GM12878 (cell line): ENCODE data around the gene PRMT7. TPM values are rescaled to one million over a fixed set of nuclear protein-coding genes. Genes with fewer than 3 reads are reported as not detected.

Source experiments
- ATAC-seq: fragments of 200-7000 bp; cut with Tn5 transposase; 3 replicates; pipeline ENCODE4 v1.9.1; 2020; ENCODE audit warnings: mild to moderate bottlenecking, moderate library complexity
- BruUV-seq: library from RNA; stranded (reverse); fragments of 400-500 nt; replicated peaks from 2 replicates; lab custom pipeline; 2021; lab: Mats Ljungman, UMichigan
- CTCF ChIA-PET: fragments of 300-600 bp; sonication (Branson Sonifier 250); formaldehyde crosslinking; extraction: SDS; loops from one replicate; lab custom pipeline; 2021; ENCODE audit warnings: inconsistent platforms; lab: Yijun Ruan, JAX
- POLR2A ChIA-PET: fragments of 350-600 bp; formaldehyde crosslinking; extraction: SDS; loops from one replicate; lab custom pipeline; 2021; ENCODE audit warnings: inconsistent platforms; lab: Charles Lee
- RAD21 ChIA-PET: fragments of 300-600 bp; sonication (Branson Sonifier 250); formaldehyde crosslinking; loops from one replicate; lab custom pipeline; 2023; ENCODE audit warnings: antibody characterized with exemption; ENCODE audit not compliant: unreplicated experiment; lab: Charles Lee
- SMC1A ChIA-PET: fragments of 300-600 bp; sonication (Branson Sonifier 250); formaldehyde crosslinking; loops from one replicate; lab custom pipeline; 2023; ENCODE audit not compliant: unreplicated experiment, uncharacterized antibody; lab: Charles Lee
- DNase-seq: peaks from one replicate; pipeline ENCODE4 v3.0.0-alpha.2; 2011; ENCODE audit warnings: low read depth, low spot score
- FAIRE-seq: peaks from 3 replicates; lab custom pipeline; 2011; peaks lifted over from hg19 to GRCh38; lab: Jason Lieb, UNC
- H2AFZ ChIP-seq: 2 replicates; pipeline ENCODE4 v1.6.0; 2011; ENCODE audit warnings: low read depth, low read length, control low read depth; ENCODE audit not compliant: control insufficient read depth
- H3K27ac ChIP-seq: 2 replicates; pipeline ENCODE4 v1.5.1; 2011; ENCODE audit warnings: control low read depth; ENCODE audit not compliant: control insufficient read depth, insufficient read depth
- H3K27me3 ChIP-seq, 2 experiments: replicated peaks in 1 of 2; 2 replicates each; pipeline versions ENCODE4 v1.6.0 to v1.6.1; 2011; ENCODE audit warnings: low read length in 1 of 2; ENCODE audit not compliant: control insufficient read depth in 2 of 2, insufficient read depth in 2 of 2
- H3K36me3 ChIP-seq, 2 experiments: 2 replicates each; pipeline ENCODE4 v1.5.1; 2011; ENCODE audit warnings: low read length in 1 of 2; ENCODE audit not compliant: control insufficient read depth in 2 of 2, insufficient read depth in 2 of 2
- H3K4me1 ChIP-seq: 2 replicates; pipeline ENCODE4 v1.6.1; 2011; ENCODE audit warnings: mild to moderate bottlenecking, low read length, moderate library complexity, mixed read lengths; ENCODE audit not compliant: control insufficient read depth, insufficient read depth
- H3K4me2 ChIP-seq: 2 replicates; pipeline ENCODE4 v1.6.0; 2011; ENCODE audit warnings: control low read depth; ENCODE audit not compliant: control insufficient read depth, insufficient read depth
- H3K4me3 ChIP-seq: fragments of 200-600 bp; sonication (generic); 2 replicates; pipeline ENCODE4 v1.5.1; 2016
- H3K79me2 ChIP-seq: 2 replicates; pipeline ENCODE4 v1.6.0; 2011; ENCODE audit warnings: low read length; ENCODE audit not compliant: control insufficient read depth, insufficient read depth
- H3K9ac ChIP-seq: 2 replicates; pipeline ENCODE4 v1.8.0; 2011; ENCODE audit warnings: low read length, control low read depth, mixed read lengths; ENCODE audit not compliant: control insufficient read depth, insufficient read depth
- H3K9me3 ChIP-seq: replicated peaks from 3 replicates; pipeline ENCODE4 v1.5.1; 2011; ENCODE audit warnings: mild to moderate bottlenecking, low read length; ENCODE audit not compliant: control insufficient read depth, insufficient read depth
- H4K20me1 ChIP-seq: 2 replicates; pipeline ENCODE4 v1.6.0; 2011; ENCODE audit not compliant: control insufficient read depth, insufficient read depth
- BHLHE40 ChIP-seq, 2 experiments: fragments of 450-650 bp in 1 of 2; IDR thresholded peaks; 2 replicates each; pipeline ENCODE4 v1.6.1; 2011 to 2017; ENCODE audit warnings: low read depth in 2 of 2, borderline replicate concordance in 1 of 2, improper control_type of control experiment in 1 of 2, low read length in 1 of 2, mild to moderate bottlenecking in 1 of 2
- DPF2 ChIP-seq: fragments of 450-650 bp; IDR thresholded peaks from 2 replicates; pipeline ENCODE4 v1.6.1; 2017; ENCODE audit warnings: mild to moderate bottlenecking
- EED ChIP-seq: sonication (generic); IDR thresholded peaks from 2 replicates; pipeline ENCODE4 v1.6.1; 2016; ENCODE audit warnings: antibody characterized with exemption, low read depth
- IKZF1 ChIP-seq: fragments of 450-650 bp; conservative IDR thresholded peaks from 2 replicates; pipeline ENCODE4 v1.6.1; 2017; ENCODE audit warnings: antibody characterized with exemption, mild to moderate bottlenecking
- MTA2 ChIP-seq: fragments of 450-650 bp; IDR thresholded peaks from 2 replicates; pipeline ENCODE4 v1.6.1; 2016; ENCODE audit warnings: low read depth, mild to moderate bottlenecking, moderate library complexity
- MXI1 ChIP-seq: fragments of 150-350 bp; IDR thresholded peaks from 2 replicates; pipeline ENCODE4 v1.6.1; 2011; ENCODE audit warnings: low read depth, mild to moderate bottlenecking, inconsistent platforms, low read length, improper control_type of control experiment
- PAX5 ChIP-seq: IDR thresholded peaks from 2 replicates; pipeline ENCODE4 v1.6.1; 2011; ENCODE audit warnings: low read depth, low read length, borderline replicate concordance
- POLR2AphosphoS2 ChIP-seq: IDR thresholded peaks from 2 replicates; pipeline ENCODE4 v1.6.1; 2011; ENCODE audit warnings: low read depth, mild to moderate bottlenecking, low read length, improper control_type of control experiment, moderate library complexity
- POU2F2 ChIP-seq: IDR thresholded peaks from 3 replicates; pipeline ENCODE4 v1.6.1; 2011; ENCODE audit warnings: low read depth, mild to moderate bottlenecking, low read length, borderline replicate concordance
- RUNX3 ChIP-seq: IDR thresholded peaks from 2 replicates; pipeline ENCODE4 v1.6.1; 2012; ENCODE audit warnings: low read length, inconsistent platforms
- SREBF2 ChIP-seq: IDR thresholded peaks from 2 replicates; pipeline ENCODE4 v1.6.1; 2012; ENCODE audit warnings: mild to moderate bottlenecking, low read length
- STAT3 ChIP-seq: IDR thresholded peaks from 2 replicates; pipeline ENCODE4 v1.6.1; 2011; ENCODE audit warnings: low read depth, low read length, improper control_type of control experiment
- SUPT20H ChIP-seq: IDR thresholded peaks from 2 replicates; pipeline ENCODE4 v1.6.1; 2011; ENCODE audit warnings: low read depth, mild to moderate bottlenecking, low read length, moderate library complexity, borderline replicate concordance; ENCODE audit not compliant: control insufficient read depth
- TAF1 ChIP-seq: IDR thresholded peaks from 2 replicates; pipeline ENCODE4 v1.6.1; 2011; ENCODE audit warnings: mild to moderate bottlenecking, low read depth, low read length, borderline replicate concordance
- TBL1XR1 ChIP-seq: IDR thresholded peaks from 2 replicates; pipeline ENCODE4 v1.6.1; 2012; ENCODE audit warnings: low read depth, low read length, improper control_type of control experiment
- TCF12 ChIP-seq: IDR thresholded peaks from 2 replicates; pipeline ENCODE4 v1.6.1; 2011; ENCODE audit warnings: low read depth, mild to moderate bottlenecking, low read length
- YY1 ChIP-seq: IDR thresholded peaks from 2 replicates; pipeline ENCODE4 v1.6.1; 2011; ENCODE audit warnings: low read depth, mild to moderate bottlenecking, low read length
- ZSCAN29 ChIP-seq: fragments of 450-650 bp; IDR thresholded peaks from 2 replicates; pipeline ENCODE4 v1.6.1; 2017; ENCODE audit warnings: mild to moderate bottlenecking, moderate library complexity
- WGBS: methylation state at CpG from one replicate; pipeline ENCODE4 v1.1.6; 2016; ENCODE audit warnings: low lambda C conversion rate; ENCODE audit not compliant: insufficient replicate concordance, insufficient coverage; ENCODE audit errors: missing lambda C conversion rate; 5-methylcytosine and 5-hydroxymethylcytosine counted together
- in situ Hi-C: fragments of 300-500 bp; cut with MboI; formaldehyde crosslinking; loops from 9 replicates; pipeline ENCODE4 v1.14.3; 2018; ENCODE audit warnings: mixed read lengths
- intact Hi-C: fragments of 100-400 bp; cut with micrococcal nuclease; formaldehyde crosslinking; loops from one replicate; pipeline ENCODE4 v1.14.2; 2022; ENCODE audit not compliant: unreplicated experiment
- polyA plus RNA-seq, 11 experiments: library from polyadenylated mRNA; depleted of rRNA in 4 of 11; unstranded in 6 of 11; stranded (reverse) in 5 of 11; fragments of >200 nt; fragmentation: Nextera tagmentation in 4 of 11; fragmentation: Illumina TruSeq in 1 of 11; extraction: Ambion mirVana in 4 of 11; extraction: Trizol in 1 of 11; gene quantifications; 1 replicate in 1 of 11; 2 replicates in 10 of 11; pipeline versions ENCODE4 v1.2.1 to v1.2.3, GENCODE V29; 2011 to 2016; ENCODE audit warnings: inconsistent platforms in 2 of 11, missing spikeins in 2 of 11, low read depth in 1 of 11
- total RNA-seq, 4 experiments: library from RNA; depleted of rRNA in 3 of 4; stranded (reverse); fragments of >200 nt in 3 of 4; fragmentation: Illumina TruSeq in 1 of 4; extraction: Trizol in 1 of 4; gene quantifications; 2 replicates each; pipeline versions ENCODE4 v1.2.1 to v1.2.3, GENCODE V29; 2013 to 2021
- TF ChIP-seq, protein P1 (sequence below): IDR thresholded peaks from 2 replicates; pipeline ENCODE4 v1.6.1; 2012; ENCODE audit warnings: low read depth, low read length, improper control_type of control experiment

Gene PRMT7
- total and polyA plus RNA-seq, 10 of the 15 experiments (the other 5 are each of a cell fraction or from before 2014, with no cell fraction given), result 5.1 to 56.1 (median 42.0) TPM

GRCh38 chr16:68367891-68368290, 57.1 kb downstream of the PRMT7 start:
- no peak for FAIRE-seq
- BruUV-seq, result no TSS peak
- intact Hi-C loops, result loop anchor here (5.0 kb wide), 1 partner anchor 79 kb away; the partner anchor contains the start of gene SMPD3

GRCh38 chr16:68368301-68368888, 57.6 kb downstream of the PRMT7 start:
- no peaks in the 10 kb centered on the region; a peak in 1 of 4 replicates for H3K27me3 ChIP-seq
- H3K9ac ChIP-seq, result peak overlapping the region; percentile 22; the same call in 1 of the 2 replicates
- peaks cover 42% of the 10 kb centered on the region for H3K4me1 ChIP-seq
- intact Hi-C loops, result loop anchor here (5.0 kb wide), 1 partner anchor 79 kb away; the partner anchor contains the start of gene SMPD3
- no peak overlapping the region; the same call in 1 of the 2 replicates for H2AFZ ChIP-seq
- ChIA-PET SMC1A (interaction anchor here (0.7 to 2.3 kb wide), 11 partner anchors 10 to 153 kb away, joined by 3 to 8 read pairs (median 3); partner anchors contain the start of gene SMPD3), RAD21 (interaction anchor here (0.6 to 2.1 kb wide), 15 partner anchors 12 to 136 kb away, joined by 3 to 7 read pairs (median 4); partner anchors contain the start of gene SLC7A6), CTCF (interaction anchor here (0.7 to 9.1 kb wide), 16 partner anchors 8 to 153 kb away, joined by 3 to 77 read pairs (median 5); partner anchors contain the start of gene SLC7A6), POLR2A (interaction anchor here (0.6 to 1.1 kb wide), 5 partner anchors 27 to 161 kb away, joined by 3 to 6 read pairs (median 4); no protein-coding TSS in a partner anchor)
- H4K20me1 ChIP-seq, result no peaks in the 10 kb centered on the region
- no peaks in the 10 kb centered on the region for H3K9me3 ChIP-seq
- no peaks in the 10 kb centered on the region for H3K36me3 ChIP-seq
- ATAC-seq, result peak; percentile 68
- no peak overlapping the region for H3K4me3 ChIP-seq
- in situ Hi-C loops, result no loop called here
- FAIRE-seq, result peak; percentile 49
- peak overlapping the region; percentile 42 for H3K27ac ChIP-seq
- no peak for DNase-seq
- WGBS, result 14% methylated on average over 12 of the region's 12 CpGs
- H3K79me2 ChIP-seq, result no peaks in the 10 kb centered on the region
- peak overlapping the region; percentile 86 for H3K4me2 ChIP-seq
- BruUV-seq, result no TSS peak
- TF ChIP-seq BHLHE40 (IDR thresholded peaks at IDR 0.05; ENCODE audit: borderline replicate concordance in 1 of 2, low read depth in 2 of 2, low read length in 1 of 2) (peak in 1 of 2 experiments; percentile 26; a peak in 1 of 4 replicates), MTA2 (0 out of 2 replicates have a peak, but pooled peaks have one; percentile 25), EED (peak; percentile 22; the same call in 1 of the 2 replicates), TCF12 (peak; percentile 53; the same call in 1 of the 2 replicates), TAF1 (no peak), PAX5 (0 out of 2 replicates have a peak, but pooled peaks have one; percentile 25), IKZF1 (peak; percentile 64), DPF2 (peak; percentile 35; the same call in 1 of the 2 replicates), STAT3 (no peak), TBL1XR1 (no peak), YY1 (peak; percentile 71; the same call in 1 of the 2 replicates), POLR2AphosphoS2 (no peak), RUNX3 (peak; percentile 20; the same call in 1 of the 2 replicates)
- TF ChIP-seq, protein P1, sequence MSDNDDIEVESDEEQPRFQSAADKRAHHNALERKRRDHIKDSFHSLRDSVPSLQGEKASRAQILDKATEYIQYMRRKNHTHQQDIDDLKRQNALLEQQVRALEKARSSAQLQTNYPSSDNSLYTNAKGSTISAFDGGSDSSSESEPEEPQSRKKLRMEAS, result no peak

More at GRCh38 chr16:68367891-68368290, 57.1 kb downstream of the PRMT7 start:
- Histone ChIP-seq H3K9ac (no peak overlapping the region), H4K20me1 (no peaks in the 10 kb centered on the region), H3K79me2 (no peaks in the 10 kb centered on the region), H3K27ac (no peak overlapping the region), H3K27me3 (no peaks in the 10 kb centered on the region; a peak in 1 of 4 replicates), H3K4me3 (no peak overlapping the region), H3K4me1 (peaks cover 42% of the 10 kb centered on the region), H3K4me2 (no peak overlapping the region), H3K9me3 (no peaks in the 10 kb centered on the region), H2AFZ (no peak overlapping the region), H3K36me3 (no peaks in the 10 kb centered on the region)
- RAD21 ChIA-PET, result interaction anchor here (0.8 to 2.1 kb wide), 6 partner anchors 16 to 131 kb away, joined by 3 to 7 read pairs (median 4); partner anchors contain the start of gene SLC7A6
- SMC1A ChIA-PET, result interaction anchor here (0.7 to 1.4 kb wide), 8 partner anchors 10 to 153 kb away, joined by 3 to 7 read pairs (median 3); partner anchors contain the start of gene SMPD3
- TF ChIP-seq POU2F2 (no peak), ZSCAN29 (no peak), SREBF2 (no peak), SUPT20H (no peak), MXI1 (no peak)
- ATAC-seq, result no peak
- WGBS, result 80% methylated on average over 11 of the region's 14 CpGs
- in situ Hi-C loops, result no loop called here
- POLR2A ChIA-PET, result interaction anchor here (0.8 to 1.1 kb wide), 3 partner anchors 103 to 125 kb away, joined by 3 to 4 read pairs (median 3); no protein-coding TSS in a partner anchor
- DNase-seq, result no peak
- CTCF ChIA-PET, result interaction anchor here (0.7 to 9.1 kb wide), 14 partner anchors 8 to 153 kb away, joined by 3 to 77 read pairs (median 6); partner anchors contain the start of gene SLC7A6
